Measurements from ENCODE around the gene ESPNL.
A peak's percentile ranks its signal among the peaks of the same experiment; 100 is the strongest.

The ESPNL gene

DNA sequence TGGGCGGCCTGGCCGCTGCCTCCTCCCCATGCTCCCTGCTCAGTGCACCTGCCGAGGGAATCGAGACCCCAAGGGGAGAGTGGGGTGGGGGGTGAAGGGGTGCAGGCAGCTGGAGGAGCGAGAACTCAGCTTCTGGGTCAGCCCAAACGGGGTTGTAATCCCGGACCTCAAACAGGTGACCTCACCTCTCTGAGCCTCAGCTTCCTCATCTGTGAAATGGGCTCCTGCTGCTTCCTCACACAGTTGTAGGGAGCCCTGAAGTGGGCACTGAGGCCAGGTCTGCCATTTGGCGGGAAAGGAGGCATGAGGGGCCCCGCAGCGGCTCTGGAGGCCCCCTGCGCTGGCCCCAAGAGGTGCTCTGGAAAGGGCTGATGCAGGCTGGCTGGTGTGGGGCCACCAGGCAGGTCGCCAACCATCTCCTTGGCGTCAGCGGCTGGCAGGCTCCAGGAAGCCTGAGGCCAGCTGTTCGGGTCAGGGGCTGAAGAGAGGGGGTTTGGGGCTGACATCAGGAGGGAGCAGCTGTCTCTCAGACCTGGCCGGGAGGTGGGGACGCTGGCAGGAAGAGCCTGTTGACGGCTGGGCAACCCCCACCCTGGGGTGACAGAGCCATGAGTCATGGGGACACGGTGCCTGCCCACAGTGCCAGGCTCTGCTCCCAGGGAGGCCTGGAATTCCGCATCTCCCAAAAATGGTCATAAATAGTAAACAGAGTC, 43.3 kb downstream of the ESPNL start:
- no peak for DNase-seq

- DNase-seq, result no peak
These were observed 44.1 kb downstream of the ESPNL start for GRCh38 chr2:238144262-238144661.

- no peak for DNase-seq
These were observed 44.9 kb downstream of the ESPNL start for GRCh38 chr2:238145046-238145445.

- no peak for DNase-seq
These were observed 45.7 kb downstream of the ESPNL start for GRCh38 chr2:238145851-238146250.

- DNase-seq, result no peak
These were observed 46.9 kb downstream of the ESPNL start for GRCh38 chr2:238146884-238147544.

DNA sequence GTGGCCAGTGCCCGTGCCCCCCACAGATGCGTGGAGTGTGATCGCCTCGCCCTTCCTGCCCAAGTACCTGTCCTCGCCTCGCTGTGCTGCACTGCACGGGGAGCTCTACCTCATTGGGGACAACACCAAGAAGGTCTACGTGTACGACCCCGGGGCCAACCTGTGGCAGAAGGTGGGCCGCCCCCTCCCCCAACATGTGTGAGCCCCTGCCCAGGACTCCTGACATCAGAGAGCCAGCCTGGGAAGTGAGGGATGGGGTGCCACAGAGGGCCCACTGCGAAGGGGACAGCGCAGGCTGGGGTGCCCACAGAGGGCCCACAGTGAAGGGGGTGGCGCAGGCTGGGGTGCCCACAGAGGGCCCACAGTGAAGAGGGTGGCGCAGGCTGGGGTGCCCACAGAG, 48.8 kb downstream of the ESPNL start:
- DNase-seq, result no peak

DNA sequence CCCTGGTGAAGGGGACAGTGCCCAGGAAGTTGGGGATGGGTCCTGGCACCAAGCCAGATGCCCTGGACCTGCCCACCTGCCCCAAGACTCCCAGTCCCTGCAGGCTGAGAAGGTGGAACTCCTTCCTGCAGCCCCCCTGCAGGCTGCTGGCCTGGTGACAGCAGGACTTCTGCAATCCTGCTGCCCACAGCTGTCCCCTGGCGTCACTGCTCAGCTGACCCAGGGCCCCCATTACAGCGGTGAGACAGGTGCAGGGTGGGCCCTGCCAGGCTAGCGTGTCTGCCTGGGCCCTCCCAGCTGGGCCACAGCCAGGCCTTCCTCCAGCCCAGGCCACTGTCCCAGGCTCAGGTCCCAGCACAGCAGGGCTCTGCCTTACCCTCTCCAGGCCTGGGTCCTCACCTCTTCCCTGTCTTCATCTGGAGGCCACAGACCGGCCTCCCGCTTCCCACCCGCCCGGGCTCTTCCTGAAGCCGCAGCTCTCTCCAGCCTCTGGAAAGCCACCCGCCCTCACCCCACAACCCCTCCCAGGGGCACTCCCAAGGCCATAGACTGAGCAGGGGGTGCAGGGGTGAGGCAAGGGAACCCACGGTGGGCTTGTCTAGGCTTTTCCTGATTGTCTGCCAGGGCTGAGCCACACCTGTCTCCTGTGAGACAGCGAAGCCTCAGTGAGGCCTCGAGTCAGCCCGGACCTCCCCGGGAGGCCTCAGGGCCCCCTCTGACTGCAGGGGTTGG, 49.9 kb downstream of the ESPNL start:
- DNase-seq, result no peak

- DNase-seq, result no peak
These were observed 50.5 kb downstream of the ESPNL start for GRCh38 chr2:238150686-238151085.

GRCh38 chr2:238151205-238151604, 51.1 kb downstream of the ESPNL start:
- no peak for DNase-seq

GRCh38 chr2:238151628-238152235, 51.6 kb downstream of the ESPNL start:
- DNase-seq, result no peak

GRCh38 chr2:238152771-238153688, 52.9 kb downstream of the ESPNL start:
- no peak for DNase-seq

- DNase-seq, result no peak
These were observed 54.4 kb downstream of the ESPNL start for GRCh38 chr2:238154570-238154969.

DNA sequence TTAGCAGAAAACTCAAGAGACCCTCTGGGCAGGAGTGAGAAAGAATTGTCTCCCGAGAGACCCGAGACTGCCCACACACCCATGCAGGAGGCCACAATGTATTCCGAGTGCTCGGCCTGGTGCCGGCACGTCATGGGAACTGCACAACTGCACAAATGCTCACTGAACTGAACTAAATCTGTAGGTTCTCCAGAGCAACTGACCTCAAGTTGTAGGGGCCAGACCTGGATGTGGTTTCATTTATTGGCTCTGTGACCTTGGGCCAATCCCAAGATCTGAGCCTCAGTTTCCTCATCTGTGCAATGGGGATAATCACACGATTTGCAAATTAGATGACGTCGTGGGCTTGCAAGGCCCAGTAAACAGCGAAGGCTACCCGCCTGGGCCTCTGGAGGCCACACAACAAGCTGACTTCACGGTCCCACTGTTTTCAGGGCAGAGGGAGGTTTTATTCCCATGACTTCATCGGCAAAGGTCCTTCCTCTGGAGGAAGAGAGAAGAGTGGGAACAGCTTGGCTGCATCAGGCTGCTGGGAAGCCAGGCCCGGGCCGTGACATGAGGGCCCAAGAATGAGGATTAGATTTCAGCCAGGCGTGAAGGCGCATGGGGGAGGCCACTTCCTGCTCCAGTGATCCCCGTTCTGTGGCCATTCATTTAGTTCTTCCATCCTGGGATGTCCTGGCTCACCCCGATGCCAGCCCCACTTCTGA, 55.1 kb downstream of the ESPNL start:
- DNase-seq, result no peak

DNA sequence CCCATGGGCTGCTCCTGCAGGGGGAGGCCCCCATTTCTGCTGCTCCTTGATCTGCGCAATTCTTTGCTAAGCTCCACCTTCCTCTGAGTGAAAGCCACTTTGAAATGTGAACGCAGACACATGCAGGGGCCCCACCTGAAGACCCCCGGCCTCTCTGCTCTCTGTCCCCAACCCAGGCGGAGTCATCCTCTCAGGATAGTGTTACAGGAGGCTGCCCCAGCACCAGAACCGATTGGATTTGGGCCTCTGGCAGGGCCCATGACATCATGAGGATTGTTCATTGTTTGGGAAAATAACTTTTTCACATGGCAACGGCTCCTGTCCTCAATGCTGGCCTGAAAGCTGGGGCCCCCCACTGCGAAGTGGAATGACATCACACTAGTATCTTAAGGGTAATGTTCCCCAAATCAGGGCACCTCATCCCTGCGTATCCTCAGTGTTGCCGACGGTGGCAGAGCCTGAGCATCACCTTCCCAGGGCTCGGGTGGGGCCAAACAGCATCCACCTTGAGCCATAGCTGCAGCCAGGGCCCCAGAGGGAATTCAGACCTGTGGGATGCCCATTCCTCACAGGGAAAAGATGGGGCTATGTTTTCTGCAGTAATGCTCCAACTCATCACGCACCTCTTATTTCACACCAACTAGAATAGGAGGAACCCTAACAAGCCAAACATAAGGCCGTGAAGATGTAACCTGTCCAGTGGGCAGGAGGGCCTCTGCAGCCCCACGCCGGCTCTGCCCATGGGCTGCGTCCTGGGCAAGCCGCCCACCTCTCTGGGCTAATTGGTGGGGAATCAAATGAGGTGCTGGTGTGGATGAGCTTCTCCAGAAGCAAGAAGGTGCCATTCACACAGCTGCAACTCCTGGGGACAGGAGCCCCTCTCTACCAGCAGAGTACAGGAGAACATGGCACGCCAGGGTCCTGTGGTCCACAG, 55.9 kb downstream of the ESPNL start:
- no peak for DNase-seq

DNA sequence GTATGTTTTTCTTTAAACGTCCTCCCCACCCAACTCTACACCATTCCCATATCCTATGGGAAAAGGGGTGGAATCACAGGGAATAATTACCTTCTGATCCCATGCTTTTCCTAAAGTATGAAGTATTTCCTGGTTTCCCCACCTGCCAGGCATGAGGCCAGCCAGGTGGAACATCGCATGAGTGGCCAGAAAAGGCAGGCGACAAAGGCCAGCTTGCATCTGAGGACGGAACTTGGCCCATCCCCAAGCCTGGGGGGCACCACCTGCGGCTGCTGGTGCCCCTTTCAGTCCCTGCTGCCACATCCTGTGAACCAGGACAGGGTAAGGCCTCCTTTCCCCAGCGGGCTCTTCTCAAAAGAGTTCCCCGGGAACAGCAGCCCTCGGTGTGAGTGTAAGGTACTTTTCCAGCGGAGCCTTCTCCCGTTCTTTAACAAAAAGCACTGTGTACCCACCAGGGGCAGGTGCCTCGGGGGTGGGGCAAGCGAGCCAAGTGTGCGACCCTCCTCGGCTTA, 57.4 kb downstream of the ESPNL start:
- no peak for DNase-seq

DNA sequence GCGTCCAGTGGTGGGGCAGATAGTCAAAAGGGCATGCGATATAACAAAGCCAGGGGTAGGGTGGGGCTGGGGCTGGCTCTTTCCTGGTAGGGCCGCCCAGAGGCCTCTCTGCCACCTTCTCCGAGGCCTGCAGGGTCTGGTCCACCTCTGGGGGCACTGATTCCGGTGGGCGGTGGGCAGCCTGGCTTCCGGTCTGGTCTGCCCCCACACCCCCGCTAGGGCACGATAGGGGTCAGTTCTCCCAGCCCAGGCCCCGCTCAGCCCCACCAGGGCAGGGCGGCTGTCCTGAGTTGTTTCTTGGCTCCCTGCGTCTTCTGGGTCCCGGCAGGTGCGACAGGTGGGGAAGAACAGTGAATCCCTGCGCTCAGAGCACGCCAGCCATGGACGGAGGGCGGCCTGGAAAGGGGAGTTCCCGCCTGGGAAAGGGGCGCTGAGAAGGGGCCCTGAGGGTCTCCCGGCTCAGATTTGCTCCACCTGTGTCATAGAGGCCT, 57.9 kb downstream of the ESPNL start:
- no peak for DNase-seq

GRCh38 chr2:238158509-238159070, 58.5 kb downstream of the ESPNL start, which contains the start of gene ERFE:
ERFE (plus strand) TSS chr2:238158970; CDS start chr2:238159008, 38 bp downstream.
- peak; percentile 49 for DNase-seq

DNA sequence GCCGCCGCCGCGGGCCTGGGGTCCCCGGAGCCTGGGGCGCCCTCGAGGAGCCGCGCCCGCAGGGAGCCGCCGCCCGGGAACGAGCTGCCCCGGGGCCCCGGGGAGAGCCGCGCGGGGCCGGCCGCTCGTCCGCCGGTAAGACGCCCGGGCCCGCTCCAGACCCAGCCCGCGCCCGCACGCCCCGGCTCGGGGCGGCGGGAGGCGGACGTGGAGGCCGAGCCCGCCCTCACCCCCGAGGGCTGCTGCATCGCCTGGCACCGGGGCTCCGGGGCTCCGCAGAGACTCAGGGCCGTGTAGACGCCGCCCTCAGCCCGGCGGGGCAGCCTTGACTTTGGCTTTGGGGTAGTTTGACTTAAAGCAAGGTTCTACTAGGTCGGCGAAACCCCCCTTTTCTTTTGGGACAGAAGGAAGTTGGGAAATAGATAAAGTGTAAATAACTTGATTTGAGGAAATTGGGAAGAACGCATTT, 59.0 kb downstream of the ESPNL start:
- DNase-seq, result no peak

- DNase-seq, result no peak
These were observed 59.6 kb downstream of the ESPNL start for GRCh38 chr2:238159661-238160205.
